ENCODE results near the gene ZBTB7C. TPM values are rescaled to one million over a fixed set of nuclear protein-coding genes. Genes with fewer than 3 reads are reported as not detected.

ZBTB7C gene
- total RNA-seq, 1 donor from 2014 or later, result 7.4 TPM

- no peaks in the 10 kb centered on the region for H3K36me3 Mint-ChIP-seq
- H3K27ac Mint-ChIP-seq, result no peak overlapping the region
- DNase-seq (ENCODE audit: low spot score in 2 of 2, unreplicated experiment in 2 of 2), result no peak
- no peak overlapping the region for H3K4me3 Mint-ChIP-seq
- no peak for TF ChIP-seq CTCF (IDR thresholded peaks at IDR 0.05; ENCODE audit: unreplicated experiment)
- H3K9me3 Mint-ChIP-seq, result no peaks in the 10 kb centered on the region
- H3K27me3 Mint-ChIP-seq (ENCODE audit: low read depth), result peaks cover 6% of the 10 kb centered on the region
- H3K4me1 Mint-ChIP-seq, result peaks cover 20% of the 10 kb centered on the region
Measured at GRCh38 chr18:48316177-48316576, 93.0 kb downstream of the ZBTB7C start.

- H3K27ac Mint-ChIP-seq, result no peak overlapping the region
- no peak for TF ChIP-seq CTCF (IDR thresholded peaks at IDR 0.05; ENCODE audit: unreplicated experiment)
- no peak overlapping the region for H3K4me3 Mint-ChIP-seq
- H3K36me3 Mint-ChIP-seq, result no peaks in the 10 kb centered on the region
- peaks cover 6% of the 10 kb centered on the region for H3K27me3 Mint-ChIP-seq (ENCODE audit: low read depth)
- no peaks in the 10 kb centered on the region for H3K9me3 Mint-ChIP-seq
- no peak for DNase-seq (ENCODE audit: low spot score in 2 of 2, unreplicated experiment in 2 of 2)
- peaks cover 9% of the 10 kb centered on the region for H3K4me1 Mint-ChIP-seq
Measured at GRCh38 chr18:48314690-48315089, 94.5 kb downstream of the ZBTB7C start.

- Mint-ChIP-seq H3K9me3 (no peaks in the 10 kb centered on the region), H3K4me1 (peaks cover 9% of the 10 kb centered on the region), H3K36me3 (no peaks in the 10 kb centered on the region), H3K27ac (no peak overlapping the region), H3K27me3 (ENCODE audit: low read depth) (peaks cover 6% of the 10 kb centered on the region), H3K4me3 (no peak overlapping the region)
- DNase-seq (ENCODE audit: low spot score in 2 of 2, unreplicated experiment in 2 of 2), result no peak
- no peak for TF ChIP-seq CTCF (IDR thresholded peaks at IDR 0.05; ENCODE audit: unreplicated experiment)
Measured at GRCh38 chr18:48313792-48314191, 95.4 kb downstream of the ZBTB7C start.

- TF ChIP-seq CTCF (IDR thresholded peaks at IDR 0.05; ENCODE audit: unreplicated experiment), result no peak
- no peaks in the 10 kb centered on the region for H3K36me3 Mint-ChIP-seq
Measured at GRCh38 chr18:48312066-48312465, 97.1 kb downstream of the ZBTB7C start.

GRCh38 chr18:48310999-48311398 is 98.2 kb downstream of the ZBTB7C start:
- TF ChIP-seq CTCF (IDR thresholded peaks at IDR 0.05; ENCODE audit: unreplicated experiment), result no peak
- Mint-ChIP-seq H3K4me1 (peaks cover 29% of the 10 kb centered on the region), H3K27me3 (ENCODE audit: low read depth) (peaks cover 6% of the 10 kb centered on the region), H3K36me3 (no peaks in the 10 kb centered on the region), H3K4me3 (no peak overlapping the region), H3K9me3 (no peaks in the 10 kb centered on the region), H3K27ac (no peak overlapping the region)
- no peak for DNase-seq (ENCODE audit: low spot score in 2 of 2, unreplicated experiment in 2 of 2)

More at GRCh38 chr18:48312066-48312465, 97.1 kb downstream of the ZBTB7C start:
- Mint-ChIP-seq H3K4me1 (peaks cover 23% of the 10 kb centered on the region), H3K9me3 (no peaks in the 10 kb centered on the region), H3K27me3 (ENCODE audit: low read depth) (peaks cover 6% of the 10 kb centered on the region), H3K27ac (no peak overlapping the region), H3K4me3 (no peak overlapping the region)
- no peak for DNase-seq (ENCODE audit: low spot score in 2 of 2, unreplicated experiment in 2 of 2)

GRCh38 chr18:48310353-48310752 is 98.8 kb downstream of the ZBTB7C start:
- H3K9me3 Mint-ChIP-seq, result no peaks in the 10 kb centered on the region
- H3K4me3 Mint-ChIP-seq, result no peak overlapping the region
- H3K27me3 Mint-ChIP-seq (ENCODE audit: low read depth), result peaks cover 3% of the 10 kb centered on the region
- H3K36me3 Mint-ChIP-seq, result no peaks in the 10 kb centered on the region
- peaks cover 29% of the 10 kb centered on the region for H3K4me1 Mint-ChIP-seq
- no peak for DNase-seq (ENCODE audit: low spot score in 2 of 2, unreplicated experiment in 2 of 2)
- no peak overlapping the region for H3K27ac Mint-ChIP-seq
- no peak for TF ChIP-seq CTCF (IDR thresholded peaks at IDR 0.05; ENCODE audit: unreplicated experiment)

All from mesothelial cell of epicardium (in vitro differentiated cells).